Kasumi-1 (cell line): Measurements from ENCODE around the gene AKTIP.
"Not testable (repeated sequence)": the region's sequence is repeated elsewhere in the genome, so short reads cannot be mapped to it uniquely, and the experiment has no call there.

Experiments used
- DNase-seq, 2 experiments: peaks; one replicate each; lab custom pipeline; 2025; lab: John Stamatoyannopoulos, UW

The AKTIP gene

DNA sequence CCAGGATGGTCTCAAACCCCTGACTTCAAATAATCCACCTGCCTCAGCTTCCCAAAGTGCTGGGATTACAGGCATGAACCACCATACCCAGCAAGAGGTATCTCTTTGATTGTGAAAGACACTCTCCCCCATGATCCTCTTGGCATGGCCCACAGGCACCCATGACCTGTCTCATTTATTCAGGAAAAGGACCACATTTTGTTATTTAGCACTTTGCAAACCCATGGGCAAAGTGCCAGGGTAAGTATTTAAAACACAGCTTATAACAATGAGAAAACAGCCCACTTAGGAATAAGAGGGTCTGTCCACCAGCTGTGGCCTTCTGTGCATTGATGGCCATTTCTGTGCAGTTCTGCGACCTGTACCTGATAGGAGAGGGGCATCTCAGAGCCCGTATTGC, 12.8 kb upstream of the AKTIP start:
- DNase-seq, result no peak

DNA sequence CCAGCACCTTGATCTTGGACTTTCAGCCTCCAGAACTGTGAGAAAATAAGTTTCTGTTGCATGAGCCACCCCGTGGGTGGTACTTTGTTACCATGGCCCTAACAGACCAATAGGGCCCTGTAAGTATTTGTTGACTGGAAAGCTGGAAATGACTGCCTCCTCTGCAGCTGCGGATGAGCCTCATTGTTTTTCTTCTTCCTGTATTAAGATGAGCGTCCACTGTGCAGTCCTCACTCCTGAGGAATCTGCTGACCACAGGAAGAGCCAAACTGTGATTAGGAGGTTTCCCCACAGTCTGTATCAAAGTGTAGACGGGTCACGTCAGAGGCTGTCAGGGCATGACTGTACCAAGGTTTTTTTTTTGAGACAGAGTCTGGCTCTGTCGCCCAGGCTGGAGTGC, 12.2 kb upstream of the AKTIP start:
- no peak for DNase-seq

DNA sequence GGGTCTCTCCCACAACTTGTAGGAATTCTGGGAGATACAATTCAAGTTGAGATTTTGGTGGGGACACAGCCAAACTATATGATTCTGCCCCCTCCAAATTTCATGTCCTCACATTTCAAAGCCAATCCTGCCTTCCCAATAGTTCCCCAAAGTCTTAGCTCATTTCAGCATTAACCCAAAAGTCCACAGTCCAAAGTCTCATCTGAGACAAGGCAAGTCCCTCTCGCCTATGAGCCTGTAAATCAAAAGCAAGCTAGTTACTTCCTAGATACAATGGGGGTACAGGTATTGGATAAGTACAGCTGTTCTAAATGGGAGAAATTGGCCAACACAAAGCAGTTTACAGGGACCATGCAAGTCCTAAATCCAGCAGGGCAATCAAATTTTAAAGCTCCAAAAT, 9.8 kb upstream of the AKTIP start:
- not testable (repeated sequence) for DNase-seq

DNA sequence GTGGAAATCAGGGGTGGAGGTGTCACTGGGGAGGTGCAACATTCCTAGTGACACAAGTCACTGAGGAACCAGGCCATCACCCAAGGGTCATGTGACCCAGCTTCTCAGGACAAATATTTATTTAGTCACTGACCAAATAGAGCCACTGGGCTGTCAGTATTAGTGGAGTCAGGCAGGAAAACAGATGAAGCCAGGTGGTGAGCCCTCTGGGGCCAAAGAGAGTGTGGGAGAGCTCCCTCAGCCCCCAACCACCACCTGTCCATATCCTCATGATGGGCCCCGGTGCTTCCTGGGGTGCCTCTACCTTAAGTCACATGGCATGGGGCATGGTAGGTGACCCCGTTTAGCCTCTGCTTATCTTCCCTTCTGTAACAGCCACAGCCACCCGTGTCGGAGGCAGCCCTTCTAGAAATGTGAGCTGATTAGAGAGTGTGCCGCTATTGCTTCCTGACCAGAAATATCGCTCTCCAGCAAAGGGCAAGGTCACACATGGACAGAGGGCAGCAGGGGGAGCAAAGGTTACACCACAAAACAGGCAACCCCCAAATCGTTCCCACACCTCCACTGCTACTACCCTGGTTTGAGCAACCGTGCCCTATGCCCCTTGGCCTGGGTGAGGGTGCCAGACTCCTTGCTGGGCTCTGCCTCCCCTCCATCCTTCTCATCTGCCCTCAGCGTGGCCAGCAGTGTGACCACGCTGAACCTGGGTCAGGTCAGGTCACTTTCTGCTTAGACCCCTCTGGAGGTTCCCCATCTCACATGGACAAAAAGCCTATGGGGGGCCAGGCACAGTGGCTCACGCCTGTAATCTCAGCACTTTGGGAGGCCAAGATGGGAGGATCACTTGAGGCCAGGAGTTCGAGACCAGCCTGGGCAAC, 8.6 kb upstream of the AKTIP start:
- DNase-seq, result no peak

DNA sequence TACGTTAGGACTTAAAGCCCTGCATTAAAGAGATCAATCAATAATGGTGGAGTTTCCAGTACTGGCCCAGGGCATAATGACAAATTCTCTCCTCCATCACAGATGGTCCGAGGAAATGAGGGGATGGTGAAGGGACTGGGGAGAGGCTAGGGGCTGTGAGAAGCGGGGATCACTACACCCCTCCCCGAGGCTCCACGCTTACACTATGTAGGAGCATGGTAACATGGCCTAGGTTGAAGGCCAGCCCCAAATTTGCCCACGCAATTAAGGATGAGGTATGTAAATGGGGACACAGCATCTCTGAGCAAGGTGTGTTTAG, 8.0 kb upstream of the AKTIP start:
- DNase-seq, result no peak

DNA sequence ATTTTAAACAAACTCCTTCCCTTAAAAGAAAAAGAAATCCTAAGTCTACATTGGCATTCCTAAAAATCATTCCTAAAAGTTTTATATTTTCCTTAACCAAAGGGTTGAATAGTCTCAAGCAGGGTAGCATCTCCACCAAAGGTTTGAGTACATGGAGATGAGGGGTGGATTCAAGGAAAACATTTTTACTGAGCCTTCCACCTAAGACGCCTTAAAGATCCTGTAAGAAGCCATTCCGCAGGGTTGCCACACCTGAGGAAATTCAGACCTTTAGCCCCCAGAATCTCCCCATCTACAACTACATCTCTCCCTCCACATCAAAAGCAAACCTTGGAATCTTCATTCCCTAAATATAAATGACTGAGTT, 7.7 kb upstream of the AKTIP start:
- no peak for DNase-seq

DNA sequence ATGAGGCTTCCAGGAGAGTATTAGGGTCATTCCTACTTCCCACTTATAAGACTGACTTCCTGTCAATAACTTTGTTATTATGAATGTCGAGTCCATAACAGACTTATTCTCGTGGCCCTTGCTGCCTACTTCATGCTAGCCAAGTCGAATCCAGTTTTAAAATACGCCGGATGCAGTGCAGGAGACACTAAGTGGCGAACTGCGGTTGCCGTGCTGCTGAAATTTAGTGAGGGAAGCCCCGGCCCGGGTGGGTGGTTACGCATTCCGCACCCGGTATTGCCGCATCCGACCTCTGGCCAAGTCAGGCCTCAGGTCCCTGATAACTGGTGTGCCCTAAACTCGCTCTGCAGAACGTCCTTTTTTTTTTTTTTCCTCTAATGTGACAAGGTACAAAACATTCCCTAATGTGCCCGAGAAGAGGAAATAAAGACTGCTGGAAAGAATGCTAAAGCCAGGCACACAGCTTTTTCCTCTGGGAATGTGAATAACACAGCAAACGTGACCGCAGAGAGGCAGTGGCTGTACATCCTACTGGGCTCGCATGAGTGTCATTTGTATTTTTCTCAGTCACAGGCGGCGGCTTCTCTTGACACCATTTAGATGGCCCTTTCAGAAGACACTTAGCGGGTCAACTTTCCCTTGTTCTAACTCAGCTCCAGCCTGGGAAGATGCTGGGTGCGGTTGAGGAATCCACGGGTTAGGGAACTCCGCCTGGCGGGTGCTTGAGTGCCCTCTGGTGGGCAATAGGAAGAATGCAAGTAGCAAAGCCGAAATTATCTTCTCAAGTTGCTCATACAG, 7.1 kb upstream of the AKTIP start:
- DNase-seq, result peak; percentile 56 to 62

DNA sequence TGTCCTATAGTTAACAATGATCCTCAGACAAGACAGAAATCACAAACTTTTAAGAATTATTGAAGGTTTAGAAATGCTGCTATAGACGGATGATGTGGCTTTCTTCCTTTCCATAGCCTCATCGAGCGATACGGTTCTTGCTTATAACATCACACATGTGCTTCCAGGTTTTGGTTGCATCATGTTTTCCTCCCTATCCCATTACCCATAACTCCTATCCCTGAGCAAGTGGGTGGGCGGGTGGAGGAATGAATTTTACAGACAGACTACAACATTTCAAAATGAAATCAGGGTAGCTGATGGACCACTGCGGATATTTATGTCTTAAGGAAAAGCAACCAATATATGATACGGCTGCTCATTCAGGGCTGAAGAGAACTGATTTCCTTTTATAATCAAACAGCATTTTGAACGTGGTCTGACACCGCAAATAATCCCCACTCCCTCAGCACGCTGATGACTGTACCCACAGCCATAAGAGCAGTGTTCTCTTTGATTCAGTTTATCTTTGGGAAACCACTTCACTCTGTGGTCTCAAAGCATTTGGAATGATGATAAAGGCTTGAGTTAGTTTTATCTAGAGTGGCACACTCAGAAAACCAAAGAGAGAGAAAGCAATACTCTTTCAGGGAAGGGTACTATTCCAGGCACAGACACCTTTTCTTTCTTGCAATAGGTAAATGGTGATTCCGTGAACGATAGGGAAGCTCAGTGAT, 4.6 kb upstream of the AKTIP start:
- no peak for DNase-seq

DNA sequence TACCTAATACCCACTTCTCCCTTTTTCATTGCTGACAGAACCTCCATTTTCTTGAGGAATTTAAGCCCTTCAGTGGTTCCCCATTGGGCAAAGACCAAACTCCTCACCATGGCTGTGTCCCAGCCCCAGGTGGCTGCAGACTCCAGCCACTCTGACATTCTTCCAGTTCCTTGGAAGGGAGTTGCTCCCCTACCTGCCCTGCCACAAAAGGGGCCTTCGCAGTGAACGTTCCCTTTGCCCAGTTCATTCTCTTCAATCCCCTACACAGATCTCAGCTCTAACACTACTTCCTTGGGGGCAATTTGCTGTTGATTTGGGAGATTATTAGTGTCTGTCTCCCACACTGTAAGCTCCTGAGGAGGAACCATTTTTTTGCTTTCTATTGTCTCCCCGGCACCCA, 3.2 kb upstream of the AKTIP start:
- no peak for DNase-seq

DNA sequence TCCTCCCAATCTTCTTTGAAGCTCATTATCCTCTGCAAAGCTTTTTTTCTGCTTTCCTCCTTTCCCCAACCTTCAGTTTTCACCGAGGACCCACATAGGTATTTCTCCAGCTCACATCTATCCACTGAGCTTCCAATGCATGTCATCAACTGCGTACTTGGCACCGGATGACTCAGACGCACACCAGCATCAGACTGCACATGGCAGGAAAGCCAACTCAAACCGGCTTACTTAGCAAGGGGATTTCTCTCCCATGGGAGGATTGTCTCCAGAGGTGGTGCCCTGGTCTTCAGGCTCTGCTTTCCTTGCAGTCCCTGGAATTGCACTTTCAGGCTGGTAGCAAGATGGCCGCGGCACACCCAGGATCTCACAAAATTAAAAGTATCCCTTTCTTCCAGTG, 1.7 kb upstream of the AKTIP start:
- DNase-seq, result no peak

DNA sequence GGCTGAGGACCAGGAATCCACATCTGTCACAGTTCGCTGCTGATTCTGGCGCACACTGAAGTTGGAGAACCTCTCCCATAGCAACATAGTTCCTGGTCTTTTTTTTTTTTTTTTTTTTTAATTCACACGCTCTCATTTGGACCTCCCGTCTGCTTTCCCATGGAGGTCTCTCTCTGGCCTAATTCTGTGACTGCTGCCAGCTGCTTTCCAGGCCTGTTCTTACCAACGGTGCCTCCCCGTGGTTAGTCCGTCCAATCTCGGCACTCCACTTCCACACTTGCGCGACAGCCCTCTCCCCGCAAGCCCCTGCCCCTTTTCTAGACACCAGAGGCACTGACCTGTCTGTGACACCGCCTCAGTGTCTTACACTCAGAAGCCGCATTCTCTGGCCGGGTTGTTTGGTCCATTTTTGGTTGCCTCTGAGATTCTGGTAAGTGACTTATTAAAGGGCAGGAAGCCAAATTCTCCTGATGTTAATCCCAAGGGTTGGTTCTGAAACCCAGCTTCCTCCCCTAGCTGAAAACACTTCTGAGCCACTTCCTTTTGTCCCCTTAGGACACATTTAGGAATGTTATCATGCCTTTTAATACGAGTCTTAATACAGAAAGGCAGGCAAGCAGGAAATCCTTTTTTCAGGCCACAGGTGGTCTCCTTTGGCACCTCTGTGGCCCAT, 1.1 kb upstream of the AKTIP start:
- no peak for DNase-seq

DNA sequence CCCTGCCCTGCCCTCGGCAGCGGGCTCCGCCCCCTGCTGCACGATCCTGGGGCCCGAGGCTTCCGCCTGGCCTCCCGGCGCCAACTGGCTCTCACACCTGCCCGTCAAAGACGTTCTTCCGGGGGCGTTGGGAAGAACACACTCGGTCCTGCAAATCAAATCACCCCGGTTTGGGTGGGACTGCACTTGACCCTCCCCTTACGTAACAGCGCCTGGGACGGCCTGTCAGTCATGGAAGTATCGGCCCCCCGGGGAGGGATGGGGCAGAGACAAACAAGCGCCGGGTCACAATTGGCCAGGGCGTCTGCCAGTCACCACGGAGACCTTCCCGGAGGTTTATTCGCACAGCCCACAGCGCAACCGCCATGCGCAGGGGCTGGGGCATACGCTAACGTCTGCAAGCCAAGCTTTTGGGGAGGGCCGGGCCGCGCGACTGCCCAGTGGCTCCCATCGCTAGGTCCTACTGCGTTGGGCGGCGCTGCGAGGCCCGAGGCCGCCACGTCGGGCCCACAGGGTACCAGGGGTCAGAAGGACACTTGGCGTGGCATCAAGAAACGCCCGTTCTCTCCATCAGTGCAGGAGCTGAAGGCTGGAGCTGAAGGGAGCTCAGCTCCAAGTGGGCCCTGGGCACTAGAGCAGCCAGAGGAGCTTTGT, 388 bp upstream of the AKTIP start:
- DNase-seq, result peak; percentile 99

DNA sequence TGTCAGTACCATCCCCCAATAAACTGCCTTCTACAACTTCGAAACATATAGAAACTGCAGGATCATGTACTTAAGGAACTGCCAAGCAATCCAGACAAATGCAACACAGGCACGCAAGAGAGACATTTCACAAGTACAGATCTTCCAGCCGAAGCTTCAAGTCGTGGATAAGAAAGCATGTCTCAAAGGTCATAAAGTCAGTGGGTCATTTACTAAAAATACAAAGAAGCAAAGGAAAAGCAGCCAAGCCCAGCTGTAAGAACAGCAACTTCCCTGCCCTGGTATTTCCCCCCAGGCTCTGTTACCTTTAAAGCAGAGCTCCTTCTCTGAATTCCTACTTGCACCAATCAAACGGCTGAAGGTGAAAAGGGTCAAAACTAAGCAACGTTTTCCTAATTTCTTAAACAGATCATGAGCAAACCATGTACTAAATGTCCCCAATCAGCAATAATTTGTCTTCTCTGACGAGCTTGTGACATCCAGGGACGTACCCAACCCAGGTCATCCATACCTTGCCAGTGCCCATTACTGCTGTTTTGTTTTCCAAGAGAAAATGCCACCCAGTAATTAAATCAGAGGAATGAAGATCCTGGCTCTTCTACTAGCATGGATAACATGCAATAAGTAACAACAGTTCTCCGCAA, 1.7 kb downstream of the AKTIP start:
- DNase-seq, result no peak

DNA sequence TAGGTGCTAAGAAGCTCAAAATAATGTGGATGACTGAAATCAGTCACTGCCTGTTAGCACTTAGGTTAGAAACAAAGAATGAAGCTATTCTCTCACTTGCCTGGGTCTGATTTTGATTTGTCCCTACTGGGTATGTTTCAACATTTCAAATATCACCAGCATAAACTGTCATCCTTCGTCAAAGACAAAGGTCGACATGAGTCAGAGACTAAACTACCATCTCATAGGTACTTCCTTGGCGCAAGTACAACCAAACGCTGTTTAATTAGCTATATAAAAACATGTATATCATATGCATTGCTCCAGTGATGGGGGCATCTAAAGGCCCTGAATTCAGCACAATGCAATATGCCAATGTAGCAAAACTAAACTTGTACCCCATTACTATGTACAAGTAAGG, 4.0 kb downstream of the AKTIP start:
- no peak for DNase-seq

DNA sequence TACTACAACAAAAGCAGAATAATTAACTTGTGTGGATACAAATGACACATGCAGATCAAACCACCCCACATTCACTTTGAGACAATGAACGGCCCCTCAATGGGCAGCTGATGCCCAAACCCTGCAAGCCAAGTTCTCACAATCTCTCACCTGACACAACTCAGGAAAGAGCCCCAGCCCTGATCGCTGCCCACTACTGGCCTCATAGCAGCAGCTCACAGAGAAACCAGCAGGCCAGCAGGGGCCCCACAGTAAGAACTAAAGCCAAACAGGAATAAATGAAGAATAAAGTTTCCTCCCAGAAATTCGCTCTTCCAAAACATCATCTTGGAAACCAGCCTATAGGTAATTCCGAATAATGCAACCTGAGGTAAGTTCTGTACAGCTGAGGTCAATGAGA, 7.7 kb downstream of the AKTIP start:
- peak in 1 of 2 experiments; percentile 8 for DNase-seq

DNA sequence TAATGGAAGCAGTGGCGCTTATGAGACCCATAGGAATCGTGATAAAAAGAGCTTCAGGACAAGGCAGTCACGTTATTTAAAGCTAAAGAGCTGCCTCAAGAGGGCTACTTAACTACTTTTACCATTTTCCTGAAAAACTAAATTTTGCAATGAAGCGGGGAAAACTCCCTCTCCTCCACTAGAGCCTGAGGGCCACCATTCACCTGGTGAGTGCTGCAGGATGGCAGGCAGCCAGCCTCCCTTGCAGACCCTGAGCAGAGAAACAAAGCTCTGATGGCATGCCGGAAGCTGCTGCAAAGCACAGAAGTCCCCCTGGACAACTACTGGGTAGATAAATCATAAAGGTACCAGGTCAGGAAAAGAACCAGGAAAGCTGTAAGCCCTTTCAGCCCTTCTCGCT, 8.4 kb downstream of the AKTIP start:
- no peak for DNase-seq

DNA sequence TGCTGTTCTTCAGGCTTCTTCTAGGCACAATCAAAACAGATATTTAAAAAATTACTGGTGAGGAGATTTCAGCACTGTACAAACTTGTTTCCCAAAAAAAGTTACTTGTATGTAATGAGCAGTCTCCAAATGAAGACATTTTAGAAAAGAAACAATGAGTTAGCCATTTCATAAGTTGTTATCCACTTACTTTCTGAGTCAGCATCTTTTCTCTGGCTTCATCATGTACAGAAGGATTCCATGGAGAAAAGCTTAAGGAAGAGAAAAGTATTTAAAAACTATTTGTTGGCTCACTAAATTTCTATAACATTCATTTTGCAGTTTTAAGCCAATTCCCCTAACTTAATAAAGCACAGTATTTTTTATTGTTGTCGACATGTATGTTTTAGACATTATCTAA, 10.5 kb downstream of the AKTIP start:
- DNase-seq, result no peak

DNA sequence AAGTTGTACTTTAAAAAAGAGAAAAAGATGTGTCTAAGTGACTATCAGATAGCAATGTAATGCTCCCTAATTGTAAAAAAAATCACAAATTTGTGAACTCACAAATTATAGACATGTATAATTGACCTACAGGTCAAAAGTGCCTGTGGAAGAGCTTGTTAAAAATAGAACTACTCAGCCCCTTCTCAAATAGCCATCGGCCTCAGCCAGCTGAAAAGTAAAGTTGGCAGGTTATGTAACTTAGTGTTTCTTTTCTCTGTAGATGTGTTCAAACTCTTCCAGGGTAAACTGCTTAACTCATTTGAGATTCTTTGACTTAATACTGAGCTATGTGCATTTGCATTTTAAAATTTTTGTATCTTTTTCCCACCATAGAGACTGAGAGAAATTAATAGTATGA, 13.3 kb downstream of the AKTIP start:
- DNase-seq, result no peak

DNA sequence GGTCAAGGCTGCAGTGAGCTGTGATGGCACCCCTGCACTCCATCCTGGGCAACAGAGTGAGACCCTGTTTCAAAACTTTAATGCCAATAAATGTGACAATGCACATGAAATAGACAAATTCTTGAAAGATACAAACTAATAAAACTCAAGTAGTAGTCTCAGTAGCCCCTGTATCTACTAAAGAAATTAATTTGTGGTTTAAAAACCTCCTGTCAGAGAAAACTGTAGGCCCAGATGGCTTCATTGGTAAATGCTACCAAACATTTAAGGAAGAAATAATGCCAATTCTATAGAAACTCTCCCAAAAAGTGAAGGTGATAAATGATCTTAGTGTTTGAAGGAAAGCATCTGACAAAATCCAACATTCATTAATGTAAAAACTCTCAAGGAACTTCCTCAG, 16.8 kb downstream of the AKTIP start:
- no peak for DNase-seq

DNA sequence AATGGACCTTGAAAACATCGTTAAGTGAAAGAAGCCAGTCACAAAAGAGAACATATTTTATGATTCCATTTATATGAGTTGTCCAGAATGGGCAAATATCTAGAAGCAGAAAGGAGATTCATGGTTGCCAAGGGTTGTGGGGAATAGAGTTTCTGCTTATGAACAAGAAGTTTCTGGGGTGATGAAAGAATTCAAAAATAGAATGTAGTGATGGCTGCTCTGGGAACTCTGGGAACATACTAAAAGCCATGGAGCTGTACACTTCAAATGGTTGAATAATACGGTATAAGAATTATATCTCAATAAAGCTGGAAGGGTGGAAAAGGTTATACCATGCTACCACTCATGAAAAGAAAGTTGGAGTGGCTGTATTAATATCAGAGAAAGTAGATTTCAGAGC, 18.5 kb downstream of the AKTIP start:
- no peak for DNase-seq

DNA sequence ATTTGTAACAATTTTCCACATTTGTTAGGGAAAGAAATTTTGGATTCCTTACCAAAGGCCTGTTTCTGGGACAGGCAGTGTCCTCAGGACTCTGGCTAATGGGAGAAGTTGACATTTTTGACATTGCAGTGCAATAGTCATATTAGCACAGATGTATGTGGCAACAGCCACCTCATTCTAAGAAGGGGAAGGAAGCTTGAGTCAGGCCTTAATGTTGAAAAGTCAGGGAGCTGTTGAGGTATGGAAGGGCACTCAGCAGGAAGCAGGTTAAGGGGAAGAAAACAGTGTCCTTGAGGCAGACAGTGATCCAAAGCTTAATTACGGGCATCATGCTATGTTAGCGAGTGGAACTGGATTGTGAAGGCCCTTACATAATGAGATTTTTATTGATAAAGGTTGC, 20.9 kb downstream of the AKTIP start:
- peak; percentile 85 to 91 for DNase-seq
